GM23248 (cell line): Measurements from ENCODE around the gene SLC24A2. TPM values are rescaled to one million over a fixed set of nuclear protein-coding genes. Genes with fewer than 3 reads are reported as not detected.

Experiments
- DNase-seq: peaks from one replicate; pipeline ENCODE4 v3.0.0-alpha.2; 2015
- H2AFZ ChIP-seq: fragments of 200-600 bp; sonication (generic); 2 replicates; pipeline ENCODE4 v1.6.1; 2016; ENCODE audit warnings: antibody characterized with exemption
- H3F3A ChIP-seq: fragments of 200-600 bp; sonication (generic); 2 replicates; pipeline ENCODE4 v1.6.1; 2016; ENCODE audit warnings: mild to moderate bottlenecking, antibody characterized with exemption, mixed run types; ENCODE audit not compliant: insufficient read depth
- H3K27ac ChIP-seq: fragments of 200-600 bp; sonication (generic); 2 replicates; pipeline ENCODE4 v1.5.1; 2016; ENCODE audit warnings: mild to moderate bottlenecking
- H3K27me3 ChIP-seq: fragments of 200-600 bp; sonication (generic); replicated peaks from 2 replicates; pipeline ENCODE4 v1.6.1; 2016; ENCODE audit warnings: mild to moderate bottlenecking; ENCODE audit not compliant: insufficient read depth
- H3K36me3 ChIP-seq: fragments of 200-600 bp; sonication (generic); 2 replicates; pipeline ENCODE4 v1.6.1; 2016; ENCODE audit warnings: low read depth, mild to moderate bottlenecking
- H3K4me1 ChIP-seq: fragments of 200-600 bp; sonication (generic); 2 replicates; pipeline ENCODE4 v1.6.1; 2016; ENCODE audit warnings: mild to moderate bottlenecking; ENCODE audit not compliant: insufficient read depth
- H3K4me2 ChIP-seq: fragments of 200-600 bp; sonication (generic); one replicate; pipeline ENCODE4 v1.6.1; 2016; ENCODE audit warnings: mild to moderate bottlenecking; ENCODE audit not compliant: unreplicated experiment
- H3K4me3 ChIP-seq: fragments of 200-600 bp; sonication (generic); 2 replicates; pipeline ENCODE4 v1.5.1; 2016; ENCODE audit warnings: mild to moderate bottlenecking
- H3K79me2 ChIP-seq: fragments of 200-600 bp; sonication (generic); 2 replicates; pipeline ENCODE4 v1.6.1; 2016; ENCODE audit warnings: mild to moderate bottlenecking; ENCODE audit not compliant: insufficient read depth
- H3K9ac ChIP-seq: fragments of 200-600 bp; sonication (generic); 2 replicates; pipeline ENCODE4 v1.6.1; 2016; ENCODE audit warnings: mild to moderate bottlenecking
- H3K9me2 ChIP-seq: fragments of 200-600 bp; sonication (generic); 2 replicates; pipeline ENCODE4 v1.6.1; 2016; ENCODE audit warnings: mixed run types, mild to moderate bottlenecking, moderate library complexity; ENCODE audit not compliant: insufficient read depth
- H3K9me3 ChIP-seq: fragments of 200-600 bp; sonication (generic); one replicate; pipeline ENCODE4 v1.6.1; 2017; ENCODE audit warnings: low read depth
- H4K20me1 ChIP-seq: fragments of 200-600 bp; sonication (generic); 2 replicates; pipeline ENCODE4 v1.6.0; 2016; ENCODE audit not compliant: insufficient read depth
- EZH2 ChIP-seq: fragments of 200-600 bp; sonication (generic); IDR thresholded peaks from 2 replicates; pipeline ENCODE4 v1.6.1; 2018; ENCODE audit warnings: antibody characterized with exemption, mild to moderate bottlenecking; ENCODE audit not compliant: insufficient read depth, poor library complexity, severe bottlenecking
- EZH2phosphoT487 ChIP-seq: fragments of 200-600 bp; sonication (generic); IDR thresholded peaks from 2 replicates; pipeline ENCODE4 v1.6.1; 2018; ENCODE audit warnings: antibody characterized with exemption, moderate library complexity, mild to moderate bottlenecking, low read depth; ENCODE audit not compliant: insufficient read depth
- WGBS, 2 experiments: methylation state at CpG; one replicate each; pipeline ENCODE4 v1.1.6; 2015 to 2017; ENCODE audit warnings: low lambda C conversion rate in 2 of 2, low coverage in 1 of 2; ENCODE audit errors: missing lambda C conversion rate in 2 of 2; 5-methylcytosine and 5-hydroxymethylcytosine counted together
- in situ Hi-C: fragments of 300-500 bp; cut with MboI; formaldehyde crosslinking; loops from 2 replicates; pipeline ENCODE4 v1.15.0; 2020
- polyA plus RNA-seq: library from polyadenylated mRNA; unstranded; fragments of >200 nt; fragmentation: Nextera tagmentation; extraction: Ambion mirVana; gene quantifications from 2 replicates; pipeline ENCODE4 v1.2.1, GENCODE V29; 2016
- total RNA-seq: library from RNA; depleted of rRNA; stranded (reverse); fragments of >200 nt; shearing (Covaris generic); gene quantifications from 2 replicates; pipeline ENCODE4 v1.2.3, GENCODE V29; 2014

The SLC24A2 gene
- total and polyA plus RNA-seq, 2 experiments from 2014 or later, result not detected

DNA sequence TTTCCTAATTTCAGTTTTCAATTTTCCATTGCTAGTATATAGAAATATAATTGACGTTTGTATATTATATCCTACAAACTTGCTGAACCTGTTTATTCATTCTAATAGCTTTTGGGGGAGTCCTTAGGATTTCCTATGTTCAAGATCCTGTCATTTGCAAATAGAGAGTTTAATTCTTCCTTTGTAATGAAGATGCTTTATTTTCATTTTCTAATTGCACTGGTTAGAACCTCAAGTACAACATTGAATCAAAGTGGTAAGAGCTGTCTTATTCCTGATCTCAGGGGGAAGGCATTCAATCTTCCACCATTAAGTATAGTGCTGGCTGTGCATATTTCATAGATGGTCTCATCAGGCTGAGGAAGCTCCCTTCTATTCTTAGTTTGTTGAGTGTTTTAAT lies 15.6 kb upstream of the SLC24A2 start:
- no peak for DNase-seq
- Histone ChIP-seq H3K9ac (no peak overlapping the region), H2AFZ (no peak overlapping the region), H3K27ac (no peak overlapping the region), H3K4me1 (no peaks in the 10 kb centered on the region), H3K9me2 (no peaks in the 10 kb centered on the region), H3K79me2 (no peaks in the 10 kb centered on the region), H3K27me3 (peaks cover 2% of the 10 kb centered on the region; the same call in 1 of the 2 replicates), H4K20me1 (no peaks in the 10 kb centered on the region), H3F3A (no peaks in the 10 kb centered on the region), H3K4me3 (no peak overlapping the region), H3K9me3 (no peaks in the 10 kb centered on the region), H3K36me3 (no peaks in the 10 kb centered on the region), H3K4me2 (no peak overlapping the region)
- WGBS, 2 experiments, result 0 to 4% methylated on average over 1 of the region's 1 CpG
- TF ChIP-seq EZH2phosphoT487 (no peak), EZH2 (no peak)
- in situ Hi-C loops, result no loop called here

DNA sequence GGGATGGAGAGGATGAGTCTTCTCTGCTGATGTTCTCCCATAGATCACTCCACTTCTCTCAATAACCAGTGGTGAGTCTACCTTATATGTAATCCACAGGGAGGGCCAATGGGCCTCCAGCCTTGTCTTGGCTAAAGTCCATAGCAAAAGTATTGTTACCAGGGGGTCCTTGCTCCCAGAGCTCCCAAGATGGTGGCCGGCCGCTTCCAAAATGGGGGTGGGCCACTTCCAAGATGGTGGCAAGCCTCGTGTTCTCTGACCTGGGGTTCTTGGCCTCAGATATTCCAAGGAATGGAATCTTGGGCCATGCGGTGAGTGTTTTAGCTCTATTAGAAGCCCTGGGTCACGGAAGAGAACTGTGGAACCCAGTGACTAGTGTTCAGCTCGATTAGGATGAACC lies 12.0 kb upstream of the SLC24A2 start:
- Histone ChIP-seq H3K4me3 (no peak overlapping the region), H3K36me3 (no peaks in the 10 kb centered on the region), H2AFZ (no peak overlapping the region), H3K9ac (no peak overlapping the region), H3K9me3 (no peaks in the 10 kb centered on the region), H3K9me2 (no peaks in the 10 kb centered on the region), H3K27ac (no peak overlapping the region), H4K20me1 (no peaks in the 10 kb centered on the region), H3K4me2 (no peak overlapping the region), H3K4me1 (no peaks in the 10 kb centered on the region), H3K27me3 (peaks cover 2% of the 10 kb centered on the region; the same call in 1 of the 2 replicates), H3K79me2 (no peaks in the 10 kb centered on the region), H3F3A (no peaks in the 10 kb centered on the region)
- 28 to 32% methylated on average over 6 of the region's 6 CpGs for WGBS, 2 experiments
- no peak for DNase-seq
- in situ Hi-C loops, result no loop called here
- no peak for TF ChIP-seq EZH2phosphoT487
- TF ChIP-seq EZH2, result no peak

DNA sequence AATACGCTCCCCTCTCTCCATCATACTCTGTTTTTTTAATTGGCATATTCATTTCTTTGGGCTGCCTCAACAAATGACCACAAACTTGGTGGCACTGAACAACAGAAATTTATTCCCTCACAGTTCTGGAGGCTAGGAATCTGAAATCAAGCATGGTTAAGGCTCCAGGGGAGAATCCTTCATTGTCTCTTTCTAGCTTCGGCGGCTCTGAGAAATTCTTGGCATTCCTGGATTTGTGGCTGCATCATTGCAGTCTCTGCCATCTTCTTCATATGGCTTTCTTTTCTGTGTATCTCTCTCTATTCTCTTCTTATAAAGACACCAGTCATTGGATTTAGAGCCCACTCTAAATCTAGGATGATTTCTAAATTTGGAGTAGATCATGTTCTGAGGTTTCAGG lies 10.9 kb upstream of the SLC24A2 start:
- Histone ChIP-seq H3K9me3 (no peaks in the 10 kb centered on the region), H3F3A (no peaks in the 10 kb centered on the region), H3K4me3 (no peak overlapping the region), H3K4me1 (no peaks in the 10 kb centered on the region), H3K36me3 (no peaks in the 10 kb centered on the region), H3K27ac (no peak overlapping the region), H4K20me1 (no peaks in the 10 kb centered on the region), H3K4me2 (no peak overlapping the region), H3K9me2 (no peaks in the 10 kb centered on the region), H3K27me3 (no peaks in the 10 kb centered on the region; the same call in 1 of the 2 replicates), H3K79me2 (no peaks in the 10 kb centered on the region), H3K9ac (no peak overlapping the region), H2AFZ (no peak overlapping the region)
- WGBS, 2 experiments, result 25% methylated on average over 3 of the region's 3 CpGs
- no peak for DNase-seq
- in situ Hi-C loops, result no loop called here
- TF ChIP-seq EZH2 (no peak), EZH2phosphoT487 (no peak)

DNA sequence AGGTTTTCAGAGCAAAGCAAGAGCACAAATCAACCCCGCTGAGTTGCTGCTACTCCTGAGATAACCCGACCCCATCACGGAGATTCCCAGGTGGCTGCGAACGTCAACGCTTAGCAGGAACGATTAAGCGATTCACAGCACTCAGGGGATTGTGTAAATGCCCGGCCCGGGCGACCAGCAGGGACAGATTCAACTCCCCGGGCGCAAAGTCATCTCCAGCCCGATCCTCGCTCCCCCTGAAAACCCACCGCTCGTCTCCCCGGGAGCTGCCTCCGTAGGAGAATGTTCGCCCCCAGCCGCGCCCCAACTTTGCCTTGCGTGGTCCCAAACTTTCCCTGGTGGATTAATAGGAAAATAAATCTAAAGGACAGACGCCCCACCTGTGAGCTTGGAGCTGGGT lies 685 bp downstream of the SLC24A2 start:
- Histone ChIP-seq H3K36me3 (no peaks in the 10 kb centered on the region), H3K27ac (no peak overlapping the region), H3K9me3 (no peaks in the 10 kb centered on the region), H3K9me2 (no peaks in the 10 kb centered on the region), H3K4me1 (no peaks in the 10 kb centered on the region), H3F3A (no peaks in the 10 kb centered on the region), H3K79me2 (no peaks in the 10 kb centered on the region), H4K20me1 (no peaks in the 10 kb centered on the region), H3K4me2 (no peak overlapping the region), H2AFZ (no peak overlapping the region), H3K9ac (no peak overlapping the region), H3K27me3 (peaks cover 27% of the 10 kb centered on the region), H3K4me3 (no peak overlapping the region)
- in situ Hi-C loops, result no loop called here
- no peak for DNase-seq
- WGBS, 2 experiments, result 2 to 3% methylated on average over 24 of the region's 24 CpGs
- no peak for TF ChIP-seq EZH2phosphoT487
- peak; percentile 40 for TF ChIP-seq EZH2

DNA sequence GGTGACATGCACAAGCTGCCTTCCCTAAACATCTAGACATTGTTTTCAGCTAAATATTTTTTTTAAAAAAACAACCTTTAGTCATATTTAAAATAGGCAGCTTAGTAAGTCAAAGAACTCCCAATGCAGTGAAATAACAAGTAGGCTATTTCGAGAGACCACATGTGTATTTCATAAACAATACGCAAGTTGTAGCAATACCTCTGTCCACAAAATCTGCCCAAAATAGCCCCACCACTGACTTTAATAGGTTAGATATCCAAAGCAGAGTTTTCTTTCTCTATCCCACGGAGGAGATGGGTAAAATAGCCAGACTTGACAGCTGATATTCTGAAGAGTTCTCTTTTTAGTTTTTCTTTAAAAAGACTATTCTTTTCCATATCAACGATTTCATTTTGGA lies 1.2 kb downstream of the SLC24A2 start:
- TF ChIP-seq EZH2 (no peak), EZH2phosphoT487 (no peak)
- H3F3A ChIP-seq, result no peaks in the 10 kb centered on the region
- H3K27ac ChIP-seq, result no peak overlapping the region
- H3K27me3 ChIP-seq, result peaks cover 27% of the 10 kb centered on the region
- no peaks in the 10 kb centered on the region for H3K4me1 ChIP-seq
- H3K36me3 ChIP-seq, result no peaks in the 10 kb centered on the region
- H3K9me2 ChIP-seq, result no peaks in the 10 kb centered on the region
- H3K79me2 ChIP-seq, result no peaks in the 10 kb centered on the region
- H4K20me1 ChIP-seq, result no peaks in the 10 kb centered on the region
- DNase-seq, result no peak
- no peak overlapping the region for H3K9ac ChIP-seq
- no peak overlapping the region for H3K4me3 ChIP-seq
- WGBS, 2 experiments, result 34 to 44% methylated on average over 4 of the region's 4 CpGs
- no peak overlapping the region for H2AFZ ChIP-seq
- no peak overlapping the region for H3K4me2 ChIP-seq
- in situ Hi-C loops, result no loop called here
- no peaks in the 10 kb centered on the region for H3K9me3 ChIP-seq
